Natural killer cell (primary cell): ENCODE results near the gene ACVR1C. TPM values are rescaled to one million over a fixed set of nuclear protein-coding genes. Genes with fewer than 3 reads are reported as not detected.
A peak's percentile ranks its signal among the peaks of the same experiment; 100 is the strongest.

Experiments used
- ATAC-seq, 3 donors: fragments of 150-1000 bp in 2 of 3; fragments of 200-7000 bp in 1 of 3; cut with Tn5 transposase; 1 replicate in 1 of 3; 2 replicates in 2 of 3; pipeline ENCODE4 v1.10.0; 2021; ENCODE audit warnings: mild to moderate bottlenecking in 2 of 3, moderate library complexity in 2 of 3
- DNase-seq, 2 donors: peaks; one replicate each; pipeline versions ENCODE4 v3.0.0 to v3.0.0-alpha.2; 2013 to 2021; ENCODE audit warnings: mixed read lengths in 1 of 2
- H3K27ac ChIP-seq: one replicate; pipeline ENCODE4 v1.5.1; 2013; ENCODE audit warnings: mild to moderate bottlenecking, low read length
- H3K27me3 ChIP-seq: one replicate; pipeline ENCODE4 v1.6.1; 2013; ENCODE audit warnings: low read length; ENCODE audit not compliant: control insufficient read depth, insufficient read depth
- H3K36me3 ChIP-seq: one replicate; pipeline ENCODE4 v1.6.1; 2013; ENCODE audit warnings: low read length; ENCODE audit not compliant: control insufficient read depth, insufficient read depth
- H3K4me1 ChIP-seq: one replicate; pipeline ENCODE4 v1.6.1; 2013; ENCODE audit warnings: low read length; ENCODE audit not compliant: control insufficient read depth, insufficient read depth
- H3K4me3 ChIP-seq: one replicate; pipeline ENCODE4 v1.5.1; 2013; ENCODE audit warnings: low read length
- H3K9me3 ChIP-seq: one replicate; pipeline ENCODE4 v1.6.1; 2013; ENCODE audit warnings: low read length; ENCODE audit not compliant: control insufficient read depth, insufficient read depth
- H3K27ac Mint-ChIP-seq, 2 donors: one replicate each; pipeline ENCODE4 v1.8.0; 2022; ENCODE audit warnings: mild to moderate bottlenecking in 2 of 2, mixed read lengths in 2 of 2, moderate library complexity in 1 of 2
- H3K27me3 Mint-ChIP-seq, 2 donors: one replicate each; pipeline ENCODE4 v1.8.0; 2022; ENCODE audit warnings: low read depth in 2 of 2, mixed read lengths in 2 of 2
- H3K36me3 Mint-ChIP-seq: one replicate; pipeline ENCODE4 v1.8.0; 2022; ENCODE audit warnings: mixed read lengths
- H3K4me1 Mint-ChIP-seq, 2 donors: one replicate each; pipeline ENCODE4 v1.8.0; 2022; ENCODE audit warnings: mixed read lengths in 2 of 2
- H3K4me3 Mint-ChIP-seq: one replicate; pipeline ENCODE4 v1.8.0; 2022; ENCODE audit warnings: mild to moderate bottlenecking, moderate library complexity, mixed read lengths
- H3K9me3 Mint-ChIP-seq, 2 donors: one replicate each; pipeline ENCODE4 v1.8.0; 2022; ENCODE audit warnings: mixed read lengths in 2 of 2
- CTCF ChIP-seq: fragments of 200-600 bp; IDR thresholded peaks from one replicate; pipeline ENCODE4 v1.8.0; 2022; ENCODE audit warnings: antibody characterized with exemption
- WGBS: methylation state at CpG from one replicate; pipeline ENCODE4 v1.1.7; 2013; ENCODE audit warnings: missing lambda C conversion rate; ENCODE audit not compliant: insufficient coverage; 5-methylcytosine and 5-hydroxymethylcytosine counted together
- intact Hi-C: fragments of 100-400 bp; cut with micrococcal nuclease; formaldehyde crosslinking; loops from one replicate; pipeline ENCODE4 v1.14.2; 2022
- total RNA-seq, 4 donors: library from RNA; stranded (reverse); fragments of 120-200 nt in 1 of 4; gene quantifications; one replicate each; pipeline versions ENCODE4 v1.2.3 to v1.2.4, GENCODE V29; 2013 to 2022

The ACVR1C gene
- total RNA-seq, 3 donors from 2014 or later (not counting 1 experiment from before 2014, with no cell fraction given) = 0.05 to 0.45 (median 0.19) TPM

- intact Hi-C loops = no loop called here
- H3K36me3 ChIP-seq = no peaks in the 10 kb centered on the region
- no peak overlapping the region for H3K27ac Mint-ChIP-seq
Observed at GRCh38 chr2:157644776-157645175, 16.1 kb upstream of the ACVR1C start.

GRCh38 chr2:157631861-157632260 lies 3.2 kb upstream of the ACVR1C start:
- ATAC-seq = no peak
- H3K27ac Mint-ChIP-seq = no peak overlapping the region

More at GRCh38 chr2:157644776-157645175, 16.1 kb upstream of the ACVR1C start:
- H3K27me3 Mint-ChIP-seq = peaks cover 6 to 22% of the 10 kb centered on the region in 2 donors
- Histone ChIP-seq H3K27ac (no peak overlapping the region), H3K4me3 (no peak overlapping the region), H3K27me3 (peaks cover 3% of the 10 kb centered on the region), H3K4me1 (no peaks in the 10 kb centered on the region), H3K9me3 (no peaks in the 10 kb centered on the region)
- no peak for TF ChIP-seq CTCF
- H3K36me3 Mint-ChIP-seq = no peaks in the 10 kb centered on the region
- no peak for DNase-seq
- H3K4me3 Mint-ChIP-seq = no peak overlapping the region
- no peaks in the 10 kb centered on the region for H3K9me3 Mint-ChIP-seq
- no peaks in the 10 kb centered on the region for H3K4me1 Mint-ChIP-seq
- no peak for ATAC-seq

GRCh38 chr2:157627594-157628476 lies 829 bp downstream of the ACVR1C start:
- 5% methylated on average over 30 of the region's 31 CpGs for WGBS
- Histone ChIP-seq H3K27ac (no peak overlapping the region), H3K27me3 (peaks cover 13% of the 10 kb centered on the region), H3K9me3 (no peaks in the 10 kb centered on the region), H3K4me3 (peak overlapping the region; percentile 55), H3K4me1 (peaks cover 14% of the 10 kb centered on the region), H3K36me3 (no peaks in the 10 kb centered on the region)
- Mint-ChIP-seq H3K27ac (no peak overlapping the region), H3K4me3 (peak overlapping the region; percentile 86), H3K36me3 (peaks cover 2% of the 10 kb centered on the region), H3K4me1 (peaks cover 10 to 21% of the 10 kb centered on the region in 2 donors), H3K27me3 (peaks cover 7 to 15% of the 10 kb centered on the region in 2 donors), H3K9me3 (no peaks in the 10 kb centered on the region)
- peak; percentile 2 for TF ChIP-seq CTCF
- DNase-seq (peak in 1 of 2 donors; percentile 59), ATAC-seq (peak in 2 of 3 donors; percentile 11 to 18)
- intact Hi-C loops = no loop called here

More at GRCh38 chr2:157631861-157632260, 3.2 kb upstream of the ACVR1C start:
- Mint-ChIP-seq H3K4me3 (no peak overlapping the region), H3K4me1 (peaks cover 5 to 15% of the 10 kb centered on the region in 2 donors), H3K27me3 (peaks cover 15 to 33% of the 10 kb centered on the region in 2 donors), H3K9me3 (no peaks in the 10 kb centered on the region), H3K36me3 (no peaks in the 10 kb centered on the region)
- no peaks in the 10 kb centered on the region for H3K36me3 ChIP-seq
- intact Hi-C loops = no loop called here
- H3K9me3 ChIP-seq = no peaks in the 10 kb centered on the region
- no peak overlapping the region for H3K4me3 ChIP-seq
- peaks cover 14% of the 10 kb centered on the region for H3K4me1 ChIP-seq
- H3K27ac ChIP-seq = no peak overlapping the region
- WGBS = 93% methylated on average over 1 of the region's 2 CpGs
- TF ChIP-seq CTCF = no peak
- peaks cover 11% of the 10 kb centered on the region for H3K27me3 ChIP-seq
- DNase-seq = no peak
